Fibroblast of peridontal ligament (primary cell): ENCODE data around the gene SERTAD1.

ENCODE experiments used
- DNase-seq: peaks from one replicate; pipeline ENCODE4 v3.0.0-alpha.2; 2010; ENCODE audit errors: extremely low read depth

The SERTAD1 gene, protein sequence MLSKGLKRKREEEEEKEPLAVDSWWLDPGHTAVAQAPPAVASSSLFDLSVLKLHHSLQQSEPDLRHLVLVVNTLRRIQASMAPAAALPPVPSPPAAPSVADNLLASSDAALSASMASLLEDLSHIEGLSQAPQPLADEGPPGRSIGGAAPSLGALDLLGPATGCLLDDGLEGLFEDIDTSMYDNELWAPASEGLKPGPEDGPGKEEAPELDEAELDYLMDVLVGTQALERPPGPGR

GRCh38 chr19:40425450-40426287 is at the start of gene SERTAD1:
Gene SERTAD1 (minus strand): TSS chr19:40425992. CDS start chr19:40423546, 2,446 bp downstream.
- peak; percentile 98 for DNase-seq

DNA sequence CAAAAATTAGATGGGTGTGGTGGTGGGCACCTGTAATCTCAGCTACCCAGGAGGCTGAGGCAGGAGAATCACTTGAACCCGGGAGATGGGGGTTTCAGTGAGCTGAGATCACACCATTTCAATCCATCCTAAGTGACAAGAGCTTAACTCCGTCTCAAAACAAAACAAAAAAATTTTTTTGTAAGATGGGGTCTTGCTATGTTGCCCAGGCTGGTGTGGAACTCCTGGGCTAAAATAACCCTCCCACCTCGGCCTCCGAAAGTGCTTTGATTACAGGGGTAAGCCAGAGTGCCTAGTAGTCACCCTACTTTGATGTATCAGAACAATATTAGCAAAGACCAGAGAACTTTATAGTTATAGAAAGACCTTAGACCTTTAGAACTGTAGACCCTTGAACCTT is 48.9 kb upstream of the SERTAD1 start:
- DNase-seq, result no peak

GRCh38 chr19:40472516-40472915 is 46.7 kb upstream of the SERTAD1 start:
- no peak for DNase-seq

GRCh38 chr19:40471111-40471510 is 45.3 kb upstream of the SERTAD1 start:
- DNase-seq, result no peak

DNA sequence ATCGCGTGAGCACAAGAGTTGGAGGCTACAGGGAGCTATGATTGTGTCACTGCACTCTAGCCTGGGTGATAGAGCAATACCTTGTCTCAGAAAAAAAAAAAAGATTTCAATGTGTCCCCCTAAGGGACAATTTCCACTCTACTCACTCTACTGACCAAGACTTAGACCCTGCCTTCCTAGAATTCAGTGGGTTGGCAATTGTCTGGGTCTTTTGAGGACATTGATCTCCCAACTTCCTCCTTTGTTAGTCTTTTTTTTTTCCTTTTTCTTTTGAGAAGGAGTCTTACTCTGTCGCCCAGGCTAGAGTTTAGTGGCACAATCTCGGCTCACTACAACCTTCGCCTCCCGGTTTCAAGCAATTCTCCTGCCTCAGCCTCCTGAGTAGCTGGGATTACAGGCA is 43.2 kb upstream of the SERTAD1 start:
- DNase-seq, result no peak

GRCh38 chr19:40466985-40467734 is 41.4 kb upstream of the SERTAD1 start, which contains the start of gene SPTBN4:
Gene SPTBN4 (plus strand): TSS chr19:40467001. CDS start chr19:40472622, 5,621 bp downstream.
- DNase-seq, result no peak

- DNase-seq, result no peak
These were observed 40.6 kb upstream of the SERTAD1 start for GRCh38 chr19:40466219-40466984.

DNA sequence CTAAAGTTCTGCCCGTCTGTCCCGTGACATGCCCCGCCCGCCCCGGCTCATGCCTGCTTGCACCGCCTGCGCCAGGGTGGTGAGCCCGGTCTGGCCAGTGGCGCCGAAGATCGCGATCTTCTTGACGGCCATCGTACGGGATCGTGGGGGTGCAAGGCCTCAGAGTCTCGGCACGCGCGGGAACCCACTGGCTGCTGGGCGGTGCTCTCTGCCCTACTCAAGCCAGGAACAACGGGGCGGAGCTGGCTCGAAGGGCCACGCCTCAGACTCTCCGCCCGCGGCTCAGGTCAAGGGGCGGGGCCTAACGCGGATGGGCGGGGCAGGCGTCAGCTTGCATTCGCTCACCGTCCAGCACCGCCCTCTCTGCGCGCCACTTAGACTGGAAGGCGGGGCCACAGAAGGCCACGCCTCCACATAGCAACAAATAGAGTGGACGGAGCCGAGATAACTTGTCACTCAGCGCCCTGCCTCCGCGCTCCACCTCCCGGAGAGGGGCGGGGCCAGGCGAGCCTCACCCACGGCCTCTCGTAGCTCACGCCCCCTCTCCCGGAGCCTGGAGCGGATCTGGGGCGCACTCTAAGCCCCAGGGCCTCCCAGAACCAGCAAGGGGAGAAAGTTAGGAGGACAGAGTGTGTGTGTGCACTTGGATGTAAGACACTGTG is 39.9 kb upstream of the SERTAD1 start, which contains the start of gene BLVRB:
BLVRB (minus strand) TSS at position 189 of the 662 bp plus-strand sequence; CDS start at position 132, 57 bp downstream.
- DNase-seq, result peak; percentile 99

- peak; percentile 87 for DNase-seq
These were observed 39.3 kb upstream of the SERTAD1 start for GRCh38 chr19:40465025-40465556.

DNA sequence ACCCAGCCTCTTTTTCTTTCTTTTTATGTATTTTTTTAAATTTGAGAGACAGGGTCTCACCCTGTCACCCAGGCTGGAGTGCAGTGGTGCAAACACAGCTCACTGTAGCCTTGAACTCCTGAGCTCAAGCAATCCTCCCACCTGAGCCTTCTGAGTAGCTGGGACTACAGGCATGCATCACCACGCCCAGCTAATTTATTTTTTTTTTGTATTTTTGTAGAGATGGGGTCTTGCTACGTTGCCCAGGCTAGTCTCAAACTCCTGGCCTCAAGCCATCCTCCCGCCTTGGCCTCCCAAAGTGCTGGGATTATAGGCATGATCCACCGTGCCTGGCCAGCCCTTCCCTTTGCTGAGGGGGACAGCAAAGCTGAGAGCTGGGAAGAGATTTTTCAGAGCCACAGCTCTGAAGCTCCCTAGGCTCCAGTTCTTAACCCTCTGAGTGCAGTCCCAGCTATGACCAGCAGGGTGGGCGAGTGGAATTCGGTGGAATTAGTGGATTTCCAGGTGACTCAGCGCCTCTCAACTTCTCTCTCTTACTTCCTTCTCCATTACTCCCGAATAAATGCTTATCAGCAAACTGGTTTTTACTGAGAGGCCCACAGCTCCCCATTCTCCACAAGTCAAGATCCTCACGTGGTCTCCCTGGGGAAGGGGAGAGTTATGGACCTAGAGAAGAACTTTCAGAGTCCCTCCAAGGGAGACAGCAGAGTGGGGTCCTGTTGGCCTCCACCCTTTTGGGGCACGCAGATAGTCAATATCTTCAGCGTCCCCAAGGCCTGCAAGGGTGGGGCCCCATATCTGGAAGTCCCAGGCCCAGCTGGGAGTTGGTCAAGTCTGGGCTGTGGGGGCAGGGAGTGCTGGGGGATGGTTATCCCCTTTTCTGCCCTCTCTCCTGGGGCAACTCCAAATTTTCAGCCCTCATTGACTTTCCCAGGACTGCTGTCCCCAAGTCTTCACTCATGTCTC is 38.5 kb upstream of the SERTAD1 start:
- DNase-seq, result peak; percentile 92

DNA sequence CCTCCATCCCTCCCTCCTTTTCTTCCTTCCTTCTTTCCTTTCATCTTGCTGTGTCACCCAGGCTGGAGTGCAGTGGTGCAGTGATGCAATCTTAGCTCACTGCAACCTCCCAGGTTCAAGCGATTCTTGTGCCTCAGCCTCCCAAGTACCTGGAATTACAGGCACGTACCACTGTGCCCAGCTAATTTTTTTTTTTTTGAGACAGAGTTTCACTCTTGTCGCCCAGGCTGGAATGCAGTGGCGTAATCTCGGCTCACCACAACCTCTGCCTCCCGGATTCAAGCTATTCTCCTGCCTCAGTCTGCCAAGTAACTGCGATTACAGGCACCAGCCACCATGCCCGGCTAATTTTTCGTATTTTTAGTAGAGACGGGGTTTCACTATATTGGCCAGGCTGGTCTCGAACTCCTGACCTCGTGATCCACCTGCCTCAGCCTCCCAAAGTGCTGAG is 37.8 kb upstream of the SERTAD1 start:
- DNase-seq, result peak; percentile 42

DNA sequence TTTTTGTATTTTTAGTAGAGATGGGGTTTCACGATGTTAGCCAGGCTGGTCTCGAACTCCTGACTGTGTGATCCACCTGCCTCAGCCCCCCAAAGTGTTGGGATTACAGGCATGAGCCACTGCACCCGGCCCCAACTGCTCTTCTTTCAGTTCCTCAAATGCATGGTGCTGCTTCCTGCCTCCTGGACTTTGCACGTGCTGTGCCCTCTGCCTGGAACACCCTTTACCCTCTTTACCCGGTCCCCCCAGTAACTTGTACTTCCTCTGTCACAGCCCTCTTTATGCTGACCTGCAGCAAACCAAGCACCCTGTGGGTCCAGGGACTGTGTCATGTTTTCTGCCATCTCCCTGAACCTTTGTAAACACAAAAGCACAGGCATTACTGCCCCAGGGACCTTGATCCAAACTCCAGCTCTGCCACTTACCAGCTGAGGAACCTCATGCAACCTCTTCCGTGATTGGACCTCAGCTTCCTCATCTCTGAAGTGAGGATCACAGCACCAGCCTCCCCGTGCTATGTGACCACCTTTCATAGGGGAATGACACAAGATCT is 36.0 kb upstream of the SERTAD1 start:
- no peak for DNase-seq

DNA sequence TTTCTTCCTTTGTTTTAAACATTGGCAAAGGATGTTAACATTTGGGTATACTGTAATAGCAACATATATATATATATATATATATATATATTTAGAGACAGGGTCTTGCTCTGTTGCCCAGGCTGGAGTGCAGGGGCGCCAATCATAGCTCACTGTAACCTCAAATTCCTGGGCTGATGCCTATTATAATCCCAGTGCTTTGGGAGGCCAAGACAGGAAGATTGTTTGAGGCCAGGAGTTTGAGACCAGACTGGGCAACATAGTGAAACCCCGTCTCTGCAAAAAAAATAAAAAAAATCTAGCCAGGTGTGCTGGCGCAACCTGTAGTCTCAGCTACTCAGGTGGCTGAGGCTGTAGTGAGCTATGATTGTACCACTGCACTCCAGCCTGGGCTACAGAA is 34.4 kb upstream of the SERTAD1 start:
- no peak for DNase-seq

DNA sequence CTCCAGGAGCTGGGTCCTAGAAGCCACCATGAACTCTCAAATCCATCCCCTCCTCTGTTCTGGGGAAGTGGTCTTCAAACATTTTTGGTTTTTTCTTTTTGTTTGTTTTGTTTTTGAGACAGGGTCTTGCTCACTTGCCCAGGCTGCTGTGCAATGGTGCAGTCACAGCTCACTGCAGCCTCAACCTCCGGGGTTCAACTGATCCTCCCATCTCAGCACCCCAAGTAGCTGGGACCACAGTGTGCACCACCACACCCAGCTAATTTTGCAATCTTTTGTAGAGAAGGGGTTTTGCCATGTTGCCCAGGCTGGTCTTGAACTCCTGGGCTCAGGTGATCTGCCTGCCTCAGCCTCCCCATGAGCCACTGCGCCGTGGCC is 32.8 kb upstream of the SERTAD1 start:
- DNase-seq, result no peak

- no peak for DNase-seq
These were observed 32.3 kb upstream of the SERTAD1 start for GRCh38 chr19:40457953-40458596.

- DNase-seq, result no peak
These were observed 31.3 kb upstream of the SERTAD1 start for GRCh38 chr19:40457048-40457447.

GRCh38 chr19:40453943-40454342 is 28.2 kb upstream of the SERTAD1 start:
- DNase-seq, result peak; percentile 7

DNA sequence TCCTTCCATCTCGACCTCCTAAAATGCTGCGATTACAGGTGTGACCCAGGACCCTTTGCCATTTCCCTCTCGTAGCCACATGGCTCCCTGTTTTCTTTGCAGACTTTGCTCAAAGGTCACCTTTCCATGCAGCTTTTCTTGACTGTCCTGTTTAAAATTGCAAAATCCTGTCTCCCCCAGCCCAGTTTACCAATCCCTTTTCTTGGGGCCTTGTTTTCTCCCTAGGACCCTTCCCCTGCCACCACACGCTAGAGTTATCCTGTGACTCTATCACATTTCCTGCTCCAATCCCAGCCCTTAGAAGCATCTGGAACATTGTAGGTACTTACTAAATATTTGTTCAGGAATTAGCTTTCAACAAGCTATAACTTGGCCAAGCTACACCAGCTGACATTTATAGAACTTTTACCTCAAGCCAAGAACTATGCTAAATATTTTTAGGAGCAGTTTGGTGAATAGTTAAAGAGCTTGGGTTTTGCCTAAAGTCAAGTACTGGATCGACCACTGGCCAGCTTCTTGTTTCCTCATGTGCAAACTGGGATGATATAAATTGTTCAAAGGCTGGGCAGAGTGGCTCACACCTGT is 27.5 kb upstream of the SERTAD1 start:
- DNase-seq, result no peak
